Common myeloid progenitor, CD34-positive (primary cell): ENCODE results near the gene LCNL1.

Source experiments
- CTCF ChIA-PET: fragments of 350-600 bp; sonication (Branson Sonifier 250); formaldehyde crosslinking; loops from one replicate; lab custom pipeline; 2021; ENCODE audit warnings: antibody characterized with exemption; lab: Charles Lee
- POLR2A ChIA-PET: fragments of 350-600 bp; sonication (Branson Sonifier 250); formaldehyde crosslinking; loops from one replicate; lab custom pipeline; 2021; ENCODE audit warnings: antibody characterized with exemption; lab: Charles Lee
- DNase-seq, 3 donors: peaks; one replicate each; pipeline versions ENCODE4 v3.0.0 to v3.0.0-alpha.2; 2013
- H3K27ac ChIP-seq, 2 experiments: 1 replicate in 1 of 2; 2 replicates in 1 of 2; pipeline ENCODE4 v1.7.0; 2013; ENCODE audit warnings: inconsistent platforms in 2 of 2, low read length in 2 of 2, mild to moderate bottlenecking in 2 of 2, low read depth in 1 of 2, moderate library complexity in 1 of 2; ENCODE audit not compliant: severe bottlenecking in 2 of 2, insufficient read depth in 1 of 2, poor library complexity in 1 of 2
- H3K27me3 ChIP-seq, 5 experiments: replicated peaks in 2 of 5; 1 replicate in 3 of 5; 2 replicates in 2 of 5; pipeline versions ENCODE4 v1.6.1 to v1.7.0; 2013; ENCODE audit warnings: low read length in 4 of 5, mild to moderate bottlenecking in 2 of 5, moderate library complexity in 2 of 5, inconsistent platforms in 1 of 5; ENCODE audit not compliant: insufficient read depth in 5 of 5, control insufficient read depth in 4 of 5
- H3K36me3 ChIP-seq, 4 experiments: 1 replicate in 2 of 4; 2 replicates in 2 of 4; pipeline versions ENCODE4 v1.6.1 to v1.7.0; 2013; ENCODE audit warnings: low read length in 3 of 4, control low read depth in 1 of 4, mild to moderate bottlenecking in 1 of 4; ENCODE audit not compliant: control insufficient read depth in 4 of 4, insufficient read depth in 4 of 4
- H3K4me1 ChIP-seq, 4 experiments: 1 replicate in 3 of 4; 2 replicates in 1 of 4; pipeline versions ENCODE4 v1.6.1 to v1.7.1; 2013; ENCODE audit warnings: low read length in 3 of 4, mild to moderate bottlenecking in 3 of 4, control low read depth in 1 of 4, inconsistent platforms in 1 of 4, moderate library complexity in 1 of 4; ENCODE audit not compliant: control insufficient read depth in 4 of 4, insufficient read depth in 4 of 4; ENCODE audit errors: control extremely low read depth in 1 of 4
- H3K4me3 ChIP-seq, 7 experiments: 1 replicate in 4 of 7; 2 replicates in 3 of 7; pipeline versions ENCODE4 v1.5.1 to v1.7.0; 2013; ENCODE audit warnings: mild to moderate bottlenecking in 7 of 7, low read length in 6 of 7, moderate library complexity in 6 of 7, inconsistent platforms in 2 of 7, low read depth in 2 of 7, control low read depth in 1 of 7; ENCODE audit not compliant: insufficient read depth in 4 of 7, control insufficient read depth in 1 of 7; ENCODE audit errors: extremely low read depth in 1 of 7
- H3K9me3 ChIP-seq, 5 experiments: 1 replicate in 4 of 5; 2 replicates in 1 of 5; pipeline versions ENCODE4 v1.6.1 to v1.7.1; 2013; ENCODE audit warnings: low read length in 4 of 5, mild to moderate bottlenecking in 2 of 5, inconsistent platforms in 1 of 5, low read depth in 1 of 5, moderate library complexity in 1 of 5; ENCODE audit not compliant: control insufficient read depth in 4 of 5, insufficient read depth in 2 of 5; ENCODE audit errors: control extremely low read depth in 1 of 5
- WGBS: methylation state at CpG from one replicate; pipeline ENCODE4 v1.1.5; 2013; ENCODE audit not compliant: insufficient coverage; 5-methylcytosine and 5-hydroxymethylcytosine counted together

LCNL1 gene

DNA sequence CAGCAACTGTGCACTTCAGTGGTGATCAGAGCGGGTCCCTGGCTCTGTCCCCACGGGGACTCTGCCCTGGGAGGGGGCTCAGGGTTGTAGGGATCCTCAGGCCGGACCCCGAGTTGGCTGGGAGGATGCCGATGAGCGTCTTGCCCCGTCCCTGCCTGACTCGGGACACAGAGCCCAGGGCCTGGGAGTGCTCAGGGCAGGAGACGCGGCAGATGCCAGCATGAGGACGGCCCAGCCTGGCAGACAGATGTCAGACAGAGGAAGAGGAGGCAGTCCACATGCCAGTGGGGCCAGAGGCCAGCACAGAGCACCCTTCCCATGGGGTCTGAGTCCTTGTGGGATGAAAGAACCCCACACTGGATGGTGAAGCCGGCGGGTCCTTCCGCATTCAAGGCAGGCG, 19.5 kb upstream of the LCNL1 start:
- peaks cover 0 to 6% (median 5%) of the 10 kb centered on the region in 4 experiments for H3K4me1 ChIP-seq
- H3K36me3 ChIP-seq = no peaks in the 10 kb centered on the region
- peaks cover 0 to 2% (median 0%) of the 10 kb centered on the region in 5 experiments for H3K27me3 ChIP-seq
- H3K4me3 ChIP-seq = no peak overlapping the region
- 96% methylated on average over 14 of the region's 15 CpGs for WGBS
- POLR2A ChIA-PET = no interaction called here
- CTCF ChIA-PET = interaction anchor here (1.7 kb wide), 1 partner anchor 12 kb away, joined by 3 read pairs; no protein-coding TSS in a partner anchor
- DNase-seq = no peak
- H3K9me3 ChIP-seq = no peaks in the 10 kb centered on the region
- no peak overlapping the region for H3K27ac ChIP-seq

DNA sequence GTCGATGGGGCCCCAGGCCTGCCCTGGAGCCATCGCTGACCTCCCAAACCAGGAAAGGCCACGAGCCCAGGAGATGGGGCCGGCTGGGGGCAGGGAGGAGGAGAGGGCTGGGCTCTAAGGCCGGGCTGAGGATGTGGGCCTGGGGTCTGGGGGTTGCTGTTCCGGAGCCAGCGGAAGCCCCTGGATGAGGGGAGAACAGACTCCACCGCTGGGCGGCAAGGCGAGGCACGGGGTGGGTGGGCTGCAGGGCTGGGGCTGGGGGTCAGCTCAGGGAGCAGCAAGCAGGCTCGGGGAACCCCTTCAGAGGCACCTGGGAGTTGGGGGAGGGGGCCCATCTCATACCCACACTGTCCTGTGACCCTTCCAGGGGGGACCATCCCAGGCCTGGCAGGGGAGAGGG, 19.0 kb upstream of the LCNL1 start:
- 71% methylated on average over 1 of the region's 12 CpGs for WGBS
- H3K36me3 ChIP-seq = no peaks in the 10 kb centered on the region
- H3K4me3 ChIP-seq = no peak overlapping the region
- H3K27me3 ChIP-seq = peaks cover 0 to 2% (median 0%) of the 10 kb centered on the region in 5 experiments
- no peak for DNase-seq
- no peaks in the 10 kb centered on the region for H3K9me3 ChIP-seq
- POLR2A ChIA-PET = no interaction called here
- CTCF ChIA-PET = no interaction called here
- H3K4me1 ChIP-seq = peaks cover 0 to 6% (median 5%) of the 10 kb centered on the region in 4 experiments
- no peak overlapping the region for H3K27ac ChIP-seq

GRCh38 chr9:136964171-136964689, 18.6 kb upstream of the LCNL1 start:
- POLR2A ChIA-PET = no interaction called here
- Histone ChIP-seq H3K9me3 (no peaks in the 10 kb centered on the region), H3K4me1 (peaks cover 0 to 6% (median 5%) of the 10 kb centered on the region in 4 experiments), H3K27me3 (peaks cover 0 to 2% (median 0%) of the 10 kb centered on the region in 5 experiments), H3K27ac (no peak overlapping the region), H3K4me3 (no peak overlapping the region), H3K36me3 (no peaks in the 10 kb centered on the region)
- 85% methylated on average over 20 of the region's 22 CpGs for WGBS
- no peak for DNase-seq
- CTCF ChIA-PET = interaction anchor here (0.6 to 3.4 kb wide), 2 partner anchors 11 to 142 kb away, joined by 3 to 10 read pairs; no protein-coding TSS in a partner anchor

GRCh38 chr9:136964833-136965422, 17.9 kb upstream of the LCNL1 start:
- CTCF ChIA-PET = interaction anchor here (0.6 to 3.4 kb wide), 3 partner anchors 11 to 142 kb away, joined by 3 to 10 read pairs (median 4); no protein-coding TSS in a partner anchor
- Histone ChIP-seq H3K27me3 (peaks cover 0 to 2% (median 0%) of the 10 kb centered on the region in 5 experiments), H3K4me1 (peaks cover 0 to 6% (median 5%) of the 10 kb centered on the region in 4 experiments), H3K9me3 (no peaks in the 10 kb centered on the region), H3K4me3 (no peak overlapping the region), H3K36me3 (no peaks in the 10 kb centered on the region), H3K27ac (no peak overlapping the region)
- no peak for DNase-seq
- 91% methylated on average over 25 of the region's 26 CpGs for whole genome bisulfite sequencing
- POLR2A ChIA-PET = no interaction called here

DNA sequence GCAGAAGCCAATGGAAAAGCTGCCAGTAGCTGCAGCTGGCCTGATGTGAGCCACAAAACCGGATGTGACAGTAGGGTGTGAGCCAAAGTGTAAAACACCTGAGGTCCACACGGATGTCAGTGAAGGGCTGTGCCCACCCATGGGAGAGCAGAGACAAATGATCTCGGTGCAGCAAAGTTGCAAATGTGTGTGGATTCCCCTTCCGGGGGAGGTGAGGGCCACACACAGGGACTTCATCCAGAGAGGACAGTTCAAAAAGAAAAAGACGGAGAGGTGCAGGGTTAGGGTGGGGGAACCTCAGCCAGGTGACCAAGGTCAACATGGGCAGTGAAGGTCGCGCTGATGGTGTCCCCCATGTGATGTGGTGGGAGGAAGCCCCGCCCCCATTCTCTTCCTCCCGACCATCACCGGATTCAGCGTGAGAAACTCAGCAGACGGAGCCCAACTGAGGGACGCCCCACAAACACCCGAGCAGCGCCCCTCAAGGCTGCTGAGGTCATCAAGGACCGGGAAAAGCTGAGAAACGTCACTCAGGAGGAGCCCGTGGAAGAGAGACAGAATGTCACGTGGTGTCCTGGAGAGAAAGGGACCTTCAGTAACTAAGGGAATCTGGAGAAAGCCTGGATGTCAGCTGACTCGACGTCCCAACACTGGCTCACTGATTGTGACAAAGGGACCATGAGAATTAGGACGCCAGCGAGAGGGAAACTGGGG, 16.9 kb upstream of the LCNL1 start:
- peak in 1 of 3 donors; percentile 23 for DNase-seq
- CTCF ChIA-PET = interaction anchor here (1.4 to 3.4 kb wide), 2 partner anchors 10 to 60 kb away, joined by 4 to 10 read pairs; no protein-coding TSS in a partner anchor
- POLR2A ChIA-PET = no interaction called here
- H3K27ac ChIP-seq = no peak overlapping the region
- no peaks in the 10 kb centered on the region for H3K9me3 ChIP-seq
- 32% methylated on average over 20 of the region's 23 CpGs for WGBS
- H3K27me3 ChIP-seq = peaks cover 0 to 2% (median 0%) of the 10 kb centered on the region in 5 experiments
- peak overlapping the region in 2 of 7 experiments; percentile 30 to 48 for H3K4me3 ChIP-seq
- peaks cover 0 to 8% (median 7%) of the 10 kb centered on the region in 4 experiments for H3K4me1 ChIP-seq
- H3K36me3 ChIP-seq = no peaks in the 10 kb centered on the region

DNA sequence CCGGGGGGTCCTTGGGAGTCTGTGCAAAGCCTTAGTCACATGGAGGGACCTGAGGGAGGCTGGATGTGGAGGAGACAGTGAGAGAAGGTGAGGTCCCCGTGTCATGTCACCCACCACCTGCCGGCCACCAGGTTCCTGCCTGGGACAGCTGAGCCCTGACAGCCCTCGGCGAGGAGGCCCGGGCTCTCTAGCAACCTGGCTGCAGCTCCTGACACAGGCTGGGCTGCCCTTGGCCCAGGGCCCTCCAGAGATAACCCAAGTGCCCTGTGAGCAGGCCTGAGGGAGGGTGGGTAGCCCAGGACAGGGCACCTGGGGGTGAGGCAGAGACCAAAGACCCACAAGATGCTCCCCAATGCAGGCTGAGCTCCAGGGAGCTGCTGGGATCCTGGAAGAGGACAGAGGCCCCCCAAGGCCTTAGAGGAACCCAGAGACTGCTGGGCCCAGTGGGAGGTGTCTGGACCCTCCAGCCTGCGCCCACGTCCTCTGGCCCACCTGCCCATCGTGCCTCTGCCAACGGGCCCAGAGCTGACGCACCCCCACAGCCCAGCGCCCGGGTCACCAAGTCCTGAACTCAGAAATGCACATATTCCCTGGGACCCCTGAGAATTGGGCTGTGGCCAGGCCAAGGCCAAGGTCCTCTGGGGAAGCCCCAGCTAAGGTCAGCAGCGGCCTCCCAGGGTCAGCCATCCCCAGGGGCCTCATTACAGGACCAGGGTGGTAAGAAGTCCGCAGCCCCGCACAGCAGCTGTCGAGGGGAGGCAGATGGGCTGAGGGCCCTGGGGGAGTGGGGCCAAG, 14.3 kb upstream of the LCNL1 start:
- Histone ChIP-seq H3K4me3 (no peak overlapping the region), H3K4me1 (peaks cover 0 to 8% (median 7%) of the 10 kb centered on the region in 4 experiments)
- WGBS = 90% methylated on average over 16 of the region's 17 CpGs

More for the DNA sequence above, 14.3 kb upstream of the LCNL1 start:
- ChIA-PET POLR2A (no interaction called here), CTCF (interaction anchor here (1.1 kb wide), 1 partner anchor 66 kb away, joined by 4 read pairs; no protein-coding TSS in a partner anchor)
- no peak overlapping the region for H3K27ac ChIP-seq
- H3K27me3 ChIP-seq = peaks cover 0 to 2% (median 0%) of the 10 kb centered on the region in 5 experiments
- no peak for DNase-seq
- H3K36me3 ChIP-seq = no peaks in the 10 kb centered on the region
- no peaks in the 10 kb centered on the region for H3K9me3 ChIP-seq
